RWPE2 (cell line): ENCODE measurements around the gene NUP214.

Experiments used
- ATAC-seq: fragments of 200-7000 bp; cut with Tn5 transposase; 3 replicates; pipeline ENCODE4 v1.9.1; 2021; ENCODE audit warnings: low read depth
- DNase-seq: peaks from one replicate; pipeline ENCODE4 v3.0.0-alpha.2; 2020; ENCODE audit warnings: low spot score
- H3K27ac ChIP-seq: fragments of 450-650 bp; 2 replicates; pipeline ENCODE4 v1.5.1; 2017; ENCODE audit warnings: mild to moderate bottlenecking; ENCODE audit not compliant: poor library complexity, severe bottlenecking
- H3K27me3 ChIP-seq: fragments of 250-450 bp; sonication (Bioruptor Pico); 2 replicates; pipeline ENCODE4 v1.5.1; 2021; ENCODE audit warnings: mild to moderate bottlenecking, moderate library complexity; ENCODE audit not compliant: insufficient read depth, poor library complexity, severe bottlenecking
- H3K36me3 ChIP-seq: fragments of 250-450 bp; sonication (Bioruptor Pico); 2 replicates; pipeline ENCODE4 v1.5.1; 2020; ENCODE audit warnings: low read depth, mild to moderate bottlenecking, moderate library complexity
- H3K4me1 ChIP-seq: fragments of 250-450 bp; sonication (Bioruptor Pico); 2 replicates; pipeline ENCODE4 v1.5.1; 2021; ENCODE audit warnings: mild to moderate bottlenecking, moderate library complexity; ENCODE audit not compliant: insufficient read depth, poor library complexity, severe bottlenecking
- H3K4me3 ChIP-seq: fragments of 250-450 bp; sonication (Bioruptor Pico); 2 replicates; pipeline ENCODE4 v1.5.1; 2021; ENCODE audit warnings: mild to moderate bottlenecking, moderate library complexity; ENCODE audit not compliant: severe bottlenecking
- H3K9me3 ChIP-seq: fragments of 250-450 bp; sonication (Bioruptor Pico); 2 replicates; pipeline ENCODE4 v1.5.1; 2021; ENCODE audit warnings: mild to moderate bottlenecking, moderate library complexity; ENCODE audit not compliant: severe bottlenecking
- CTCF ChIP-seq: fragments of 450-650 bp; IDR thresholded peaks from one replicate; pipeline ENCODE4 v1.5.1; 2017; ENCODE audit warnings: mild to moderate bottlenecking, moderate library complexity; ENCODE audit not compliant: poor library complexity, severe bottlenecking

Gene NUP214

GRCh38 chr9:131092548-131093440, 32.6 kb upstream of the NUP214 start:
- H3K9me3 ChIP-seq: peaks cover 1% of the 10 kb centered on the region
- peaks cover 6% of the 10 kb centered on the region for H3K27me3 ChIP-seq
- DNase-seq: no peak
- H3K36me3 ChIP-seq: no peaks in the 10 kb centered on the region
- no peak for TF ChIP-seq CTCF
- no peak overlapping the region for H3K27ac ChIP-seq
- no peaks in the 10 kb centered on the region for H3K4me1 ChIP-seq
- no peak for ATAC-seq
- H3K4me3 ChIP-seq: no peak overlapping the region

- Histone ChIP-seq H3K27ac (no peak overlapping the region), H3K27me3 (peaks cover 6% of the 10 kb centered on the region), H3K4me1 (no peaks in the 10 kb centered on the region), H3K36me3 (no peaks in the 10 kb centered on the region), H3K4me3 (no peak overlapping the region), H3K9me3 (peaks cover under 1% of the 10 kb centered on the region)
- TF ChIP-seq CTCF: no peak
- no peak for DNase-seq
- ATAC-seq: no peak
These were observed 31.4 kb upstream of the NUP214 start for GRCh38 chr9:131094015-131094414.

GRCh38 chr9:131094622-131095021, 30.8 kb upstream of the NUP214 start:
- Histone ChIP-seq H3K4me1 (no peaks in the 10 kb centered on the region), H3K27ac (no peak overlapping the region), H3K27me3 (peaks cover 6% of the 10 kb centered on the region), H3K9me3 (peaks cover 3% of the 10 kb centered on the region), H3K36me3 (no peaks in the 10 kb centered on the region), H3K4me3 (peak overlapping the region; percentile 3)
- DNase-seq (no peak), ATAC-seq (peak; percentile 27; the same call in 2 of the 3 replicates)
- TF ChIP-seq CTCF: no peak

GRCh38 chr9:131095666-131096268, 29.6 kb upstream of the NUP214 start:
- Histone ChIP-seq H3K9me3 (peaks cover 3% of the 10 kb centered on the region), H3K27me3 (peaks cover 6% of the 10 kb centered on the region), H3K4me3 (peak overlapping the region; percentile 40), H3K4me1 (no peaks in the 10 kb centered on the region), H3K27ac (no peak overlapping the region), H3K36me3 (no peaks in the 10 kb centered on the region)
- DNase-seq (no peak), ATAC-seq (no peak)
- no peak for TF ChIP-seq CTCF
